HL-60 (cell line): Measurements from ENCODE around the gene TRAFD1.

Experiments used
- GABPA ChIP-seq: IDR thresholded peaks from 2 replicates; pipeline ENCODE4 v1.6.1; 2012; ENCODE audit warnings: low read depth
- POLR2AphosphoS5 ChIP-seq: IDR thresholded peaks from 2 replicates; pipeline ENCODE4 v1.6.1; 2012; ENCODE audit warnings: low read depth
- SPI1 ChIP-seq: IDR thresholded peaks from 2 replicates; pipeline ENCODE4 v1.6.1; 2012; ENCODE audit warnings: low read depth, mild to moderate bottlenecking, borderline replicate concordance
- TF ChIP-seq, protein P1 (sequence below): IDR thresholded peaks from one replicate; pipeline ENCODE4 v1.5.1; 2011; ENCODE audit warnings: low read length, control low read depth, inconsistent platforms; ENCODE audit not compliant: insufficient read depth
- TF ChIP-seq, protein P2 (sequence below): IDR thresholded peaks from 2 replicates; pipeline ENCODE4 v1.6.1; 2012; ENCODE audit warnings: low read depth; ENCODE audit not compliant: insufficient replicate concordance

DNA sequence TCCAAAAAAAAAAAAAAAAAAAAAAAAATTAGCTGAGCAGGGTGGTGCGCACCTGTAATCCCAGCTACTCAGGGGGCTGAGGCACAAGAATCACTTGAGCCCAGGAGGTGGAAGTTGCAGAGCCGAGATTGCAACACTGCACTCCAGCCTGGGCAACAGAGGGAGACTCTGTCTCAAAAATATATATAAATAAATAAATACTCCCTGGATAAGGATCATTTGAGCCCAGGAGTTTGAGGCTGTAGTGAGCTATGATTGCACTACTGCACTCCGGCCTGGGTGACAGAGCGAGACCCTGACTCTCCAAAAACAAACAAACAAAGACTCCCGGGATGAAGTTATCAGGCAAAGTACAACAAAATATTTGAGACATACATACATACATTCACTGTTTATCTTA is 13.4 kb upstream of the TRAFD1 start:
- TF ChIP-seq SPI1, result no peak
- TF ChIP-seq, protein P1, sequence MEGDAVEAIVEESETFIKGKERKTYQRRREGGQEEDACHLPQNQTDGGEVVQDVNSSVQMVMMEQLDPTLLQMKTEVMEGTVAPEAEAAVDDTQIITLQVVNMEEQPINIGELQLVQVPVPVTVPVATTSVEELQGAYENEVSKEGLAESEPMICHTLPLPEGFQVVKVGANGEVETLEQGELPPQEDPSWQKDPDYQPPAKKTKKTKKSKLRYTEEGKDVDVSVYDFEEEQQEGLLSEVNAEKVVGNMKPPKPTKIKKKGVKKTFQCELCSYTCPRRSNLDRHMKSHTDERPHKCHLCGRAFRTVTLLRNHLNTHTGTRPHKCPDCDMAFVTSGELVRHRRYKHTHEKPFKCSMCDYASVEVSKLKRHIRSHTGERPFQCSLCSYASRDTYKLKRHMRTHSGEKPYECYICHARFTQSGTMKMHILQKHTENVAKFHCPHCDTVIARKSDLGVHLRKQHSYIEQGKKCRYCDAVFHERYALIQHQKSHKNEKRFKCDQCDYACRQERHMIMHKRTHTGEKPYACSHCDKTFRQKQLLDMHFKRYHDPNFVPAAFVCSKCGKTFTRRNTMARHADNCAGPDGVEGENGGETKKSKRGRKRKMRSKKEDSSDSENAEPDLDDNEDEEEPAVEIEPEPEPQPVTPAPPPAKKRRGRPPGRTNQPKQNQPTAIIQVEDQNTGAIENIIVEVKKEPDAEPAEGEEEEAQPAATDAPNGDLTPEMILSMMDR, result no peak
- TF ChIP-seq, protein P2, sequence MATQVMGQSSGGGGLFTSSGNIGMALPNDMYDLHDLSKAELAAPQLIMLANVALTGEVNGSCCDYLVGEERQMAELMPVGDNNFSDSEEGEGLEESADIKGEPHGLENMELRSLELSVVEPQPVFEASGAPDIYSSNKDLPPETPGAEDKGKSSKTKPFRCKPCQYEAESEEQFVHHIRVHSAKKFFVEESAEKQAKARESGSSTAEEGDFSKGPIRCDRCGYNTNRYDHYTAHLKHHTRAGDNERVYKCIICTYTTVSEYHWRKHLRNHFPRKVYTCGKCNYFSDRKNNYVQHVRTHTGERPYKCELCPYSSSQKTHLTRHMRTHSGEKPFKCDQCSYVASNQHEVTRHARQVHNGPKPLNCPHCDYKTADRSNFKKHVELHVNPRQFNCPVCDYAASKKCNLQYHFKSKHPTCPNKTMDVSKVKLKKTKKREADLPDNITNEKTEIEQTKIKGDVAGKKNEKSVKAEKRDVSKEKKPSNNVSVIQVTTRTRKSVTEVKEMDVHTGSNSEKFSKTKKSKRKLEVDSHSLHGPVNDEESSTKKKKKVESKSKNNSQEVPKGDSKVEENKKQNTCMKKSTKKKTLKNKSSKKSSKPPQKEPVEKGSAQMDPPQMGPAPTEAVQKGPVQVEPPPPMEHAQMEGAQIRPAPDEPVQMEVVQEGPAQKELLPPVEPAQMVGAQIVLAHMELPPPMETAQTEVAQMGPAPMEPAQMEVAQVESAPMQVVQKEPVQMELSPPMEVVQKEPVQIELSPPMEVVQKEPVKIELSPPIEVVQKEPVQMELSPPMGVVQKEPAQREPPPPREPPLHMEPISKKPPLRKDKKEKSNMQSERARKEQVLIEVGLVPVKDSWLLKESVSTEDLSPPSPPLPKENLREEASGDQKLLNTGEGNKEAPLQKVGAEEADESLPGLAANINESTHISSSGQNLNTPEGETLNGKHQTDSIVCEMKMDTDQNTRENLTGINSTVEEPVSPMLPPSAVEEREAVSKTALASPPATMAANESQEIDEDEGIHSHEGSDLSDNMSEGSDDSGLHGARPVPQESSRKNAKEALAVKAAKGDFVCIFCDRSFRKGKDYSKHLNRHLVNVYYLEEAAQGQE, result no peak
- no peak for TF ChIP-seq GABPA
- no peak for TF ChIP-seq POLR2AphosphoS5
